H1 (cell line): Measurements from ENCODE around the gene GRID2. TPM values are rescaled to one million over a fixed set of nuclear protein-coding genes. Genes with fewer than 3 reads are reported as not detected.

ENCODE experiments used
- CHD1 ChIP-seq: IDR thresholded peaks from 2 replicates; pipeline ENCODE4 v1.6.1; 2012; ENCODE audit warnings: low read depth, low read length, improper control_type of control experiment
- CTBP2 ChIP-seq: IDR thresholded peaks from 2 replicates; pipeline ENCODE4 v1.7.0; 2011; ENCODE audit warnings: borderline replicate concordance, mild to moderate bottlenecking, moderate library complexity, mixed read lengths, low read length; ENCODE audit not compliant: insufficient read depth, insufficient read length
- RXRA ChIP-seq: IDR thresholded peaks from 2 replicates; pipeline ENCODE4 v1.6.1; 2011; ENCODE audit warnings: low read depth, mild to moderate bottlenecking, low read length, moderate library complexity; ENCODE audit not compliant: insufficient read depth
- TAF7 ChIP-seq: optimal IDR thresholded peaks from 2 replicates; pipeline ENCODE3; 2011; ENCODE audit warnings: low read depth, mild to moderate bottlenecking, inconsistent platforms, low read length, moderate library complexity, borderline replicate concordance
- polyA plus RNA-seq, 7 experiments: library from polyadenylated mRNA; depleted of rRNA in 3 of 7; stranded (reverse) in 5 of 7; unstranded in 2 of 7; fragments of >200 nt in 5 of 7; fragments of 200-250 nt in 2 of 7; gene quantifications; 1 replicate in 5 of 7; 2 replicates in 1 of 7; 4 replicates in 1 of 7; pipeline versions ENCODE4 v1.2.1 to v1.2.3, GENCODE V29; 2011 to 2013; ENCODE audit warnings: missing spikeins in 2 of 7, mixed read lengths in 2 of 7
- total RNA-seq: library from RNA; stranded (reverse); fragmentation: NEBNext Ultra II Directional; extraction: Animal tissue kit (Norgen Biotek cat#: 25700); gene quantifications from 2 replicates; pipeline ENCODE4 v1.2.1, GENCODE V29; 2021

GRID2 gene
- total and polyA plus RNA-seq, 2 of the 8 experiments (the other 6 are each of a cell fraction or from before 2014, with no cell fraction given), result 31.1 to 81.9 TPM

DNA sequence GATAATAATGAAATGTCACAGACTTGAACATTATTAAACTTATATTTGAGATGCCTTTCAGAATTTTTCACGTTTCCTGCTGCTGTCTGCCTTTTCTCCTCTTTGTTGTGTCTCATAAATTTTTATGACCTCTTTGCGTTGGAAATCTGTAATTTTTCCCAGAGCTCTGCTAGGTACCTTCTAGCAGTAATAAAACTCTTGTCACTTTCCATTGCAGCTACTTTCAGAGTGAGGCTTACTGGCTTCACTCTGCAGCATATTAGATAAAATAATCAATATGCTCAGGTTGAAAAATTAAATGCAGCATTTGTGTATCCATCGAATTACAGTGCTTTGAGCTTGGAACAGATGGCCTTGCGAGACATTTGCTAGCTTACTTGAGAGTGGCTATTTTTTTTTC, 689.0 kb downstream of the GRID2 start (continued):
- TF ChIP-seq CHD1 (no peak), TAF7 (no peak), RXRA (no peak), CTBP2 (no peak)
